GM12878 (cell line): ENCODE data around the gene MANF. TPM values are rescaled to one million over a fixed set of nuclear protein-coding genes. Genes with fewer than 3 reads are reported as not detected.

ENCODE experiments used
- ATAC-seq: fragments of 200-7000 bp; cut with Tn5 transposase; 3 replicates; pipeline ENCODE4 v1.9.1; 2020; ENCODE audit warnings: mild to moderate bottlenecking, moderate library complexity
- BruUV-seq: library from RNA; stranded (reverse); fragments of 400-500 nt; replicated peaks from 2 replicates; lab custom pipeline; 2021; lab: Mats Ljungman, UMichigan
- CTCF ChIA-PET: fragments of 300-600 bp; sonication (Branson Sonifier 250); formaldehyde crosslinking; extraction: SDS; loops from one replicate; lab custom pipeline; 2021; ENCODE audit warnings: inconsistent platforms; lab: Yijun Ruan, JAX
- POLR2A ChIA-PET: fragments of 350-600 bp; formaldehyde crosslinking; extraction: SDS; loops from one replicate; lab custom pipeline; 2021; ENCODE audit warnings: inconsistent platforms; lab: Charles Lee
- RAD21 ChIA-PET: fragments of 300-600 bp; sonication (Branson Sonifier 250); formaldehyde crosslinking; loops from one replicate; lab custom pipeline; 2023; ENCODE audit warnings: antibody characterized with exemption; ENCODE audit not compliant: unreplicated experiment; lab: Charles Lee
- SMC1A ChIA-PET: fragments of 300-600 bp; sonication (Branson Sonifier 250); formaldehyde crosslinking; loops from one replicate; lab custom pipeline; 2023; ENCODE audit not compliant: unreplicated experiment, uncharacterized antibody; lab: Charles Lee
- DNase-seq: peaks from one replicate; pipeline ENCODE4 v3.0.0-alpha.2; 2011; ENCODE audit warnings: low read depth, low spot score
- FAIRE-seq: peaks from 3 replicates; lab custom pipeline; 2011; peaks lifted over from hg19 to GRCh38; lab: Jason Lieb, UNC
- H2AFZ ChIP-seq: 2 replicates; pipeline ENCODE4 v1.6.0; 2011; ENCODE audit warnings: low read depth, low read length, control low read depth; ENCODE audit not compliant: control insufficient read depth
- H3K27ac ChIP-seq: 2 replicates; pipeline ENCODE4 v1.5.1; 2011; ENCODE audit warnings: control low read depth; ENCODE audit not compliant: control insufficient read depth, insufficient read depth
- H3K27me3 ChIP-seq, 2 experiments: replicated peaks in 1 of 2; 2 replicates each; pipeline versions ENCODE4 v1.6.0 to v1.6.1; 2011; ENCODE audit warnings: low read length in 1 of 2; ENCODE audit not compliant: control insufficient read depth in 2 of 2, insufficient read depth in 2 of 2
- H3K36me3 ChIP-seq, 2 experiments: 2 replicates each; pipeline ENCODE4 v1.5.1; 2011; ENCODE audit warnings: low read length in 1 of 2; ENCODE audit not compliant: control insufficient read depth in 2 of 2, insufficient read depth in 2 of 2
- H3K4me1 ChIP-seq: 2 replicates; pipeline ENCODE4 v1.6.1; 2011; ENCODE audit warnings: mild to moderate bottlenecking, low read length, moderate library complexity, mixed read lengths; ENCODE audit not compliant: control insufficient read depth, insufficient read depth
- H3K4me2 ChIP-seq: 2 replicates; pipeline ENCODE4 v1.6.0; 2011; ENCODE audit warnings: control low read depth; ENCODE audit not compliant: control insufficient read depth, insufficient read depth
- H3K4me3 ChIP-seq: fragments of 200-600 bp; sonication (generic); 2 replicates; pipeline ENCODE4 v1.5.1; 2016
- H3K79me2 ChIP-seq: 2 replicates; pipeline ENCODE4 v1.6.0; 2011; ENCODE audit warnings: low read length; ENCODE audit not compliant: control insufficient read depth, insufficient read depth
- H3K9ac ChIP-seq: 2 replicates; pipeline ENCODE4 v1.8.0; 2011; ENCODE audit warnings: low read length, control low read depth, mixed read lengths; ENCODE audit not compliant: control insufficient read depth, insufficient read depth
- H3K9me3 ChIP-seq: replicated peaks from 3 replicates; pipeline ENCODE4 v1.5.1; 2011; ENCODE audit warnings: mild to moderate bottlenecking, low read length; ENCODE audit not compliant: control insufficient read depth, insufficient read depth
- H4K20me1 ChIP-seq: 2 replicates; pipeline ENCODE4 v1.6.0; 2011; ENCODE audit not compliant: control insufficient read depth, insufficient read depth
- FOS ChIP-seq: IDR thresholded peaks from 3 replicates; pipeline ENCODE4 v1.6.1; 2011; ENCODE audit warnings: borderline replicate concordance; ENCODE audit not compliant: insufficient read length; ENCODE audit errors: extremely low read depth
- PAX8 ChIP-seq: fragments of 450-650 bp; IDR thresholded peaks from 2 replicates; pipeline ENCODE4 v1.6.1; 2017; ENCODE audit warnings: mild to moderate bottlenecking, moderate library complexity
- RELB ChIP-seq: fragments of 450-650 bp; IDR thresholded peaks from 2 replicates; pipeline ENCODE4 v1.6.1; 2017; ENCODE audit warnings: low read depth, mild to moderate bottlenecking, moderate library complexity
- SIN3A ChIP-seq: IDR thresholded peaks from 2 replicates; pipeline ENCODE4 v1.6.1; 2012; ENCODE audit warnings: low read depth, low read length, improper control_type of control experiment
- ZNF592 ChIP-seq: fragments of 450-650 bp; IDR thresholded peaks from 2 replicates; pipeline ENCODE4 v1.6.1; 2017; ENCODE audit warnings: mild to moderate bottlenecking, moderate library complexity
- WGBS: methylation state at CpG from one replicate; pipeline ENCODE4 v1.1.6; 2016; ENCODE audit warnings: low lambda C conversion rate; ENCODE audit not compliant: insufficient replicate concordance, insufficient coverage; ENCODE audit errors: missing lambda C conversion rate; 5-methylcytosine and 5-hydroxymethylcytosine counted together
- in situ Hi-C: fragments of 300-500 bp; cut with MboI; formaldehyde crosslinking; loops from 9 replicates; pipeline ENCODE4 v1.14.3; 2018; ENCODE audit warnings: mixed read lengths
- intact Hi-C: fragments of 100-400 bp; cut with micrococcal nuclease; formaldehyde crosslinking; loops from one replicate; pipeline ENCODE4 v1.14.2; 2022; ENCODE audit not compliant: unreplicated experiment
- polyA plus RNA-seq, 11 experiments: library from polyadenylated mRNA; depleted of rRNA in 4 of 11; unstranded in 6 of 11; stranded (reverse) in 5 of 11; fragments of >200 nt; fragmentation: Nextera tagmentation in 4 of 11; fragmentation: Illumina TruSeq in 1 of 11; extraction: Ambion mirVana in 4 of 11; extraction: Trizol in 1 of 11; gene quantifications; 1 replicate in 1 of 11; 2 replicates in 10 of 11; pipeline versions ENCODE4 v1.2.1 to v1.2.3, GENCODE V29; 2011 to 2016; ENCODE audit warnings: inconsistent platforms in 2 of 11, missing spikeins in 2 of 11, low read depth in 1 of 11
- total RNA-seq, 4 experiments: library from RNA; depleted of rRNA in 3 of 4; stranded (reverse); fragments of >200 nt in 3 of 4; fragmentation: Illumina TruSeq in 1 of 4; extraction: Trizol in 1 of 4; gene quantifications; 2 replicates each; pipeline versions ENCODE4 v1.2.1 to v1.2.3, GENCODE V29; 2013 to 2021

The MANF gene
- total and polyA plus RNA-seq, 10 of the 15 experiments (the other 5 are each of a cell fraction or from before 2014, with no cell fraction given), result 22.0 to 120 (median 82.9) TPM

GRCh38 chr3:51381333-51381705, 3.8 kb upstream of the MANF start:
- FAIRE-seq, result no peak
- Histone ChIP-seq H3K9me3 (no peaks in the 10 kb centered on the region), H3K79me2 (peaks cover 31% of the 10 kb centered on the region), H3K9ac (no peak overlapping the region), H3K4me1 (peaks cover 9% of the 10 kb centered on the region), H3K27me3 (no peaks in the 10 kb centered on the region; a peak in 1 of 4 replicates), H4K20me1 (no peaks in the 10 kb centered on the region), H3K4me3 (no peak overlapping the region), H3K36me3 (peaks cover 0 to 2% of the 10 kb centered on the region in 2 experiments; a peak in 1 of 4 replicates), H3K4me2 (no peak overlapping the region), H2AFZ (no peak overlapping the region), H3K27ac (no peak overlapping the region)
- ATAC-seq, result no peak
- intact Hi-C loops, result no loop called here
- 95% methylated on average over 18 of the region's 18 CpGs for WGBS
- CTCF ChIA-PET, result no interaction called here
- in situ Hi-C loops, result loop anchor here (10.0 kb wide), 1 partner anchor 1027 kb away; the partner anchor contains the start of genes CYB561D2, NPRL2 and TMEM115
- SMC1A ChIA-PET, result no interaction called here
- no peak for DNase-seq
- no peak for TF ChIP-seq FOS
- POLR2A ChIA-PET, result no interaction called here
- no TSS peak for BruUV-seq
- RAD21 ChIA-PET, result no interaction called here

GRCh38 chr3:51382076-51382745, 2.9 kb upstream of the MANF start:
- WGBS, result 89% methylated on average over 4 of the region's 4 CpGs
- ChIA-PET CTCF (interaction anchor here (1.4 kb wide), 1 partner anchor 410 kb away, joined by 3 read pairs; no protein-coding TSS in a partner anchor), RAD21 (interaction anchor here (0.6 kb wide), 1 partner anchor 791 kb away, joined by 4 read pairs; no protein-coding TSS in a partner anchor), POLR2A (no interaction called here), SMC1A (no interaction called here)
- FAIRE-seq (no peak), ATAC-seq (no peak), DNase-seq (no peak)
- Histone ChIP-seq H3K9ac (no peak overlapping the region), H3K4me1 (peaks cover 11% of the 10 kb centered on the region), H4K20me1 (no peaks in the 10 kb centered on the region), H3K4me3 (no peak overlapping the region), H3K27ac (no peak overlapping the region), H3K4me2 (no peak overlapping the region), H3K36me3 (peaks cover 0 to 5% of the 10 kb centered on the region in 2 experiments; a peak in 1 of 4 replicates), H3K79me2 (peaks cover 38% of the 10 kb centered on the region), H3K9me3 (no peaks in the 10 kb centered on the region), H2AFZ (no peak overlapping the region), H3K27me3 (no peaks in the 10 kb centered on the region; a peak in 1 of 4 replicates)
- in situ Hi-C loops, result loop anchor here (10.0 kb wide), 1 partner anchor 1027 kb away; the partner anchor contains the start of genes CYB561D2, NPRL2 and TMEM115
- intact Hi-C loops, result no loop called here
- no TSS peak for BruUV-seq
- TF ChIP-seq ZNF592 (no peak), PAX8 (no peak), SIN3A (no peak), RELB (no peak)
